Natural killer cell (primary cell): ENCODE results near the gene PRSS53. TPM values are rescaled to one million over a fixed set of nuclear protein-coding genes. Genes with fewer than 3 reads are reported as not detected.

Experiments used
- ATAC-seq, 3 donors: fragments of 150-1000 bp in 2 of 3; fragments of 200-7000 bp in 1 of 3; cut with Tn5 transposase; 1 replicate in 1 of 3; 2 replicates in 2 of 3; pipeline ENCODE4 v1.10.0; 2021; ENCODE audit warnings: mild to moderate bottlenecking in 2 of 3, moderate library complexity in 2 of 3
- DNase-seq, 2 donors: peaks; one replicate each; pipeline versions ENCODE4 v3.0.0 to v3.0.0-alpha.2; 2013 to 2021; ENCODE audit warnings: mixed read lengths in 1 of 2
- H3K27ac ChIP-seq: one replicate; pipeline ENCODE4 v1.5.1; 2013; ENCODE audit warnings: mild to moderate bottlenecking, low read length
- H3K27me3 ChIP-seq: one replicate; pipeline ENCODE4 v1.6.1; 2013; ENCODE audit warnings: low read length; ENCODE audit not compliant: control insufficient read depth, insufficient read depth
- H3K36me3 ChIP-seq: one replicate; pipeline ENCODE4 v1.6.1; 2013; ENCODE audit warnings: low read length; ENCODE audit not compliant: control insufficient read depth, insufficient read depth
- H3K4me1 ChIP-seq: one replicate; pipeline ENCODE4 v1.6.1; 2013; ENCODE audit warnings: low read length; ENCODE audit not compliant: control insufficient read depth, insufficient read depth
- H3K4me3 ChIP-seq: one replicate; pipeline ENCODE4 v1.5.1; 2013; ENCODE audit warnings: low read length
- H3K9me3 ChIP-seq: one replicate; pipeline ENCODE4 v1.6.1; 2013; ENCODE audit warnings: low read length; ENCODE audit not compliant: control insufficient read depth, insufficient read depth
- H3K27ac Mint-ChIP-seq, 2 donors: one replicate each; pipeline ENCODE4 v1.8.0; 2022; ENCODE audit warnings: mild to moderate bottlenecking in 2 of 2, mixed read lengths in 2 of 2, moderate library complexity in 1 of 2
- H3K27me3 Mint-ChIP-seq, 2 donors: one replicate each; pipeline ENCODE4 v1.8.0; 2022; ENCODE audit warnings: low read depth in 2 of 2, mixed read lengths in 2 of 2
- H3K36me3 Mint-ChIP-seq: one replicate; pipeline ENCODE4 v1.8.0; 2022; ENCODE audit warnings: mixed read lengths
- H3K4me1 Mint-ChIP-seq, 2 donors: one replicate each; pipeline ENCODE4 v1.8.0; 2022; ENCODE audit warnings: mixed read lengths in 2 of 2
- H3K4me3 Mint-ChIP-seq: one replicate; pipeline ENCODE4 v1.8.0; 2022; ENCODE audit warnings: mild to moderate bottlenecking, moderate library complexity, mixed read lengths
- H3K9me3 Mint-ChIP-seq, 2 donors: one replicate each; pipeline ENCODE4 v1.8.0; 2022; ENCODE audit warnings: mixed read lengths in 2 of 2
- WGBS: methylation state at CpG from one replicate; pipeline ENCODE4 v1.1.7; 2013; ENCODE audit warnings: missing lambda C conversion rate; ENCODE audit not compliant: insufficient coverage; 5-methylcytosine and 5-hydroxymethylcytosine counted together
- intact Hi-C: fragments of 100-400 bp; cut with micrococcal nuclease; formaldehyde crosslinking; loops from one replicate; pipeline ENCODE4 v1.14.2; 2022
- total RNA-seq, 4 donors: library from RNA; stranded (reverse); fragments of 120-200 nt in 1 of 4; gene quantifications; one replicate each; pipeline versions ENCODE4 v1.2.3 to v1.2.4, GENCODE V29; 2013 to 2022
- TF ChIP-seq, protein P1 (sequence below): fragments of 200-600 bp; IDR thresholded peaks from one replicate; pipeline ENCODE4 v1.8.0; 2022; ENCODE audit warnings: antibody characterized with exemption

PRSS53 gene
- total RNA-seq, 3 donors from 2014 or later (not counting 1 experiment from before 2014, with no cell fraction given), result 4.3 to 7.4 (median 5.1) TPM

GRCh38 chr16:31083081-31083480, 5.7 kb downstream of the PRSS53 start:
- TF ChIP-seq, protein P1, sequence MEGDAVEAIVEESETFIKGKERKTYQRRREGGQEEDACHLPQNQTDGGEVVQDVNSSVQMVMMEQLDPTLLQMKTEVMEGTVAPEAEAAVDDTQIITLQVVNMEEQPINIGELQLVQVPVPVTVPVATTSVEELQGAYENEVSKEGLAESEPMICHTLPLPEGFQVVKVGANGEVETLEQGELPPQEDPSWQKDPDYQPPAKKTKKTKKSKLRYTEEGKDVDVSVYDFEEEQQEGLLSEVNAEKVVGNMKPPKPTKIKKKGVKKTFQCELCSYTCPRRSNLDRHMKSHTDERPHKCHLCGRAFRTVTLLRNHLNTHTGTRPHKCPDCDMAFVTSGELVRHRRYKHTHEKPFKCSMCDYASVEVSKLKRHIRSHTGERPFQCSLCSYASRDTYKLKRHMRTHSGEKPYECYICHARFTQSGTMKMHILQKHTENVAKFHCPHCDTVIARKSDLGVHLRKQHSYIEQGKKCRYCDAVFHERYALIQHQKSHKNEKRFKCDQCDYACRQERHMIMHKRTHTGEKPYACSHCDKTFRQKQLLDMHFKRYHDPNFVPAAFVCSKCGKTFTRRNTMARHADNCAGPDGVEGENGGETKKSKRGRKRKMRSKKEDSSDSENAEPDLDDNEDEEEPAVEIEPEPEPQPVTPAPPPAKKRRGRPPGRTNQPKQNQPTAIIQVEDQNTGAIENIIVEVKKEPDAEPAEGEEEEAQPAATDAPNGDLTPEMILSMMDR, result no peak
- H3K4me3 Mint-ChIP-seq, result no peak overlapping the region
- Histone ChIP-seq H3K36me3 (peaks cover 71% of the 10 kb centered on the region), H3K4me1 (peaks cover 34% of the 10 kb centered on the region), H3K4me3 (no peak overlapping the region), H3K27me3 (no peaks in the 10 kb centered on the region), H3K9me3 (no peaks in the 10 kb centered on the region), H3K27ac (no peak overlapping the region)
- peaks cover 24 to 53% of the 10 kb centered on the region in 2 donors for H3K4me1 Mint-ChIP-seq
- intact Hi-C loops, result no loop called here
- H3K9me3 Mint-ChIP-seq, result no peaks in the 10 kb centered on the region
- H3K27me3 Mint-ChIP-seq, result no peaks in the 10 kb centered on the region
- no CpG with 5 or more reads among the region's 9 CpGs for WGBS
- DNase-seq (no peak), ATAC-seq (no peak)
- H3K27ac Mint-ChIP-seq, result peak overlapping the region in 1 of 2 donors; percentile 57
- H3K36me3 Mint-ChIP-seq, result peaks cover 3% of the 10 kb centered on the region

DNA sequence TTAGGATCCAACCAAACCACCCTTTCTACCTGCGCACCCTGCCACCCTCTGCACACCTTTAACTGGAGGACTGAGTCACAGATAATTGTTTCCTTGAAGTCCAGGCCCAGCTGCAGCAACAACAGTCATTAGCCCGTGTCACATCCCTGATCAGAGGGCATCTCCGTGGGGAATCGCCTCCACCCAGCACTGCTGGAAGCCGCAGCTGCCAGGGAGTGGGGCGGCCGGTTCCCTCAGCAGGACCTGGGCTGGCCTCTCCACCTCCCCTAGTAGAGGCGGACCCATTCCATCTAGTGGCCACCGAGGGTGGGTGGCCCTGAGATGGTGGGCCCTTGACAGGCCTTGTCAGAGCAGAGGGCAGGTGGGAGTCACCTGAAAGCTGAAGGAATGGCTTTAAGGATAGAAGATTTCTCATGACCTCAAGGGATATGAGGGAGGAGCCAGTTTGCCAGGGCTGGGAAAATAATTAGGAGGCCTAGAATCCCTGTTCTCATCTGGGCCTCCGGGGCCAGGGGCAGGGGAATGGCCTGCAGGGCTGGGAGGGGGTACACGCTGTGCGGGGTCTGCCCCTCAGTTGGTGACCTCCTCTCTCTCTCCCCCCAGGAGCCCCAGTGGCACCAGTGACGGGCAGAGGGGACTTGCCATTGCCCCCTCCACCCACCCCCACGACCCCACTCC, 6.2 kb downstream of the PRSS53 start:
- H3K36me3 Mint-ChIP-seq, result peaks cover 7% of the 10 kb centered on the region
- H3K27me3 Mint-ChIP-seq, result no peaks in the 10 kb centered on the region
- DNase-seq, result no peak
- H3K27ac ChIP-seq, result no peak overlapping the region
- intact Hi-C loops, result no loop called here
- peaks cover 76% of the 10 kb centered on the region for H3K36me3 ChIP-seq
- ATAC-seq, result no peak
- peaks cover 30 to 57% of the 10 kb centered on the region in 2 donors for H3K4me1 Mint-ChIP-seq
- peaks cover 34% of the 10 kb centered on the region for H3K4me1 ChIP-seq
- H3K4me3 Mint-ChIP-seq, result no peak overlapping the region
- TF ChIP-seq, protein P1, result no peak
- peak overlapping the region; percentile 43 to 89 for H3K27ac Mint-ChIP-seq
- no peaks in the 10 kb centered on the region for H3K9me3 Mint-ChIP-seq
- WGBS, result 94% methylated on average over 14 of the region's 14 CpGs
- H3K9me3 ChIP-seq, result no peaks in the 10 kb centered on the region
- H3K27me3 ChIP-seq, result no peaks in the 10 kb centered on the region
- H3K4me3 ChIP-seq, result no peak overlapping the region

DNA sequence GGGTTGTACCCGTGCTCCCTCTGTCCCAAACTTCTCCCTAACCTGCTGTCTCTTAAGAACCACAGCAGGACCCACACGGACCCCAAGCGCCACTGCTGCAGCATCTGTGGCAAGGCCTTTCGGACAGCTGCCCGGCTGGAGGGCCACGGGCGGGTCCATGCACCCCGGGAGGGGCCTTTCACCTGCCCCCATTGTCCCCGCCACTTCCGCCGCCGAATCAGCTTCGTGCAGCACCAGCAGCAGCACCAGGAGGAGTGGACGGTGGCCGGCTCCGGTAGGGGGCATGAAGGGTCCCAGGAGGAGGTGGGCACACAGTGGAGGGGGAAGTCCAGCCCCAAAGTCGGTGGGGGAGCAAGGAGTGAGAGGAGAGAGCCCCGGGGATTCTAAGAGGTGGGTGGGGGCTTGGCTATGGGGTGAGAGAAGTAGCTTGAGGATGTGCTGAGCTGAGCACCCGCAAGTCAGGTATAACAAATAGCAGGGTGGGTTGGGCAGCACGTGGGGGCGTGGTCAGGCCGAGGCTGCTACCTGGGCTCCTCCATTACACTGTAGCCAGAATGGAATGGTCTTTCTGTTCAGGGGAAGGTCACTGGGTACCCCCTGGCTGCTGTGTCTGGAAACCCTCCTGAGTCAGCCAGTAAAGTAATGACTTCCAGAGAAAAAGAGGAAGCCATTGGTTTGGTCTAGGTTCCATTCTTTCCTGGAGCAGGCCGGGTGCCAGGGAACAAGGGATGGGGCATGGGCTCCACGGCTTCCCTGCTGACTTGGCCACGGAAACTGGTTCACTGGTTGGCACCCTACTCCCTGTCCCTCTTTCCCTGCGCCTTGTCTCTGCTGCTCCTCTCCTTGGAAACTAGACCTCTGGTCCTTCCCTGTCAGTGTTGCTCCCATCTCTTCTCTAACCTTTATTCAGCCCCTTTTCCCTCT, 7.1 kb downstream of the PRSS53 start:
- Mint-ChIP-seq H3K27ac (peak overlapping the region; percentile 43 to 89), H3K9me3 (no peaks in the 10 kb centered on the region), H3K4me3 (no peak overlapping the region), H3K4me1 (peaks cover 30 to 57% of the 10 kb centered on the region in 2 donors), H3K27me3 (no peaks in the 10 kb centered on the region), H3K36me3 (peaks cover 7% of the 10 kb centered on the region)
- TF ChIP-seq, protein P1, result no peak
- Histone ChIP-seq H3K27ac (no peak overlapping the region), H3K9me3 (no peaks in the 10 kb centered on the region), H3K4me1 (peaks cover 34% of the 10 kb centered on the region), H3K4me3 (no peak overlapping the region), H3K27me3 (no peaks in the 10 kb centered on the region), H3K36me3 (peaks cover 80% of the 10 kb centered on the region)
- intact Hi-C loops, result no loop called here
- 94% methylated on average over 26 of the region's 26 CpGs for WGBS
- DNase-seq (no peak), ATAC-seq (no peak)
